Measurements from ENCODE around the gene GYPC.
"Not testable (repeated sequence)": the region's sequence is repeated elsewhere in the genome, so short reads cannot be mapped to it uniquely, and the experiment has no call there.

Gene GYPC

GRCh38 chr2:126655500-126656430, at the start of gene GYPC:
Gene GYPC (plus strand): TSS chr2:126656158. CDS start chr2:126656264, 106 bp downstream.
- peak; percentile 54 for DNase-seq

GRCh38 chr2:126614524-126615227, 41.3 kb upstream of the GYPC start:
- DNase-seq: no peak

GRCh38 chr2:126616606-126617069, 39.3 kb upstream of the GYPC start:
- DNase-seq: no peak

- DNase-seq: no peak
Observed at GRCh38 chr2:126620302-126620701, 35.7 kb upstream of the GYPC start.

GRCh38 chr2:126623000-126623399, 33.0 kb upstream of the GYPC start:
- DNase-seq: no peak

- DNase-seq: no peak
Observed at GRCh38 chr2:126627643-126628042, 28.3 kb upstream of the GYPC start.

- DNase-seq: peak; percentile 13
Observed at GRCh38 chr2:126634273-126634861, 21.6 kb upstream of the GYPC start.

- no peak for DNase-seq
Observed at GRCh38 chr2:126635281-126635680, 20.7 kb upstream of the GYPC start.

- no peak for DNase-seq
Observed at GRCh38 chr2:126635736-126636135, 20.2 kb upstream of the GYPC start.

GRCh38 chr2:126637386-126637785, 18.6 kb upstream of the GYPC start:
- no peak for DNase-seq

GRCh38 chr2:126638746-126639145, 17.2 kb upstream of the GYPC start:
- no peak for DNase-seq

GRCh38 chr2:126639276-126639675, 16.7 kb upstream of the GYPC start:
- no peak for DNase-seq

GRCh38 chr2:126641294-126641693, 14.7 kb upstream of the GYPC start:
- DNase-seq: not testable (repeated sequence)

GRCh38 chr2:126642031-126642430, 13.9 kb upstream of the GYPC start:
- DNase-seq: no peak

GRCh38 chr2:126643431-126643830, 12.5 kb upstream of the GYPC start:
- DNase-seq: no peak

GRCh38 chr2:126643972-126644371, 12.0 kb upstream of the GYPC start:
- no peak for DNase-seq

GRCh38 chr2:126644630-126645191, 11.2 kb upstream of the GYPC start:
- no peak for DNase-seq

GRCh38 chr2:126645211-126645618, 10.7 kb upstream of the GYPC start:
- DNase-seq: no peak

- no peak for DNase-seq
Observed at GRCh38 chr2:126646026-126646425, 9.9 kb upstream of the GYPC start.

GRCh38 chr2:126647714-126648344, 8.1 kb upstream of the GYPC start:
- DNase-seq: not testable (repeated sequence)

- DNase-seq: not testable (repeated sequence)
Observed at GRCh38 chr2:126648345-126648786, 7.6 kb upstream of the GYPC start.

GRCh38 chr2:126649101-126649500, 6.9 kb upstream of the GYPC start:
- DNase-seq: no peak

- no peak for DNase-seq
Observed at GRCh38 chr2:126650994-126651393, 5.0 kb upstream of the GYPC start.
